ENCODE measurements around the gene KIF6. TPM values are rescaled to one million over a fixed set of nuclear protein-coding genes. Genes with fewer than 3 reads are reported as not detected.
"Not testable (repeated sequence)": the region's sequence is repeated elsewhere in the genome, so short reads cannot be mapped to it uniquely, and the experiment has no call there.

KIF6 gene
- total RNA-seq, 1 donor from 2014 or later: not detected

- DNase-seq (ENCODE audit: low read depth, low spot score): no peak
Measured at GRCh38 chr6:39553860-39554802, 171.1 kb downstream of the KIF6 start.

- DNase-seq (ENCODE audit: low read depth, low spot score): no peak
Measured at GRCh38 chr6:39553029-39553428, 172.2 kb downstream of the KIF6 start.

- DNase-seq (ENCODE audit: low read depth, low spot score): no peak
Measured at GRCh38 chr6:39550191-39550590, 175.0 kb downstream of the KIF6 start.

- no peak for DNase-seq (ENCODE audit: low read depth, low spot score)
Measured at GRCh38 chr6:39546731-39547130, 178.5 kb downstream of the KIF6 start.

- DNase-seq (ENCODE audit: low read depth, low spot score): no peak
Measured at GRCh38 chr6:39543950-39544349, 181.3 kb downstream of the KIF6 start.

GRCh38 chr6:39543095-39543494 is 182.1 kb downstream of the KIF6 start:
- no peak for DNase-seq (ENCODE audit: low read depth, low spot score)

- no peak for DNase-seq (ENCODE audit: low read depth, low spot score)
Measured at GRCh38 chr6:39540454-39540853, 184.8 kb downstream of the KIF6 start.

GRCh38 chr6:39530201-39530759 is 194.9 kb downstream of the KIF6 start:
- DNase-seq (ENCODE audit: low read depth, low spot score): no peak

- DNase-seq (ENCODE audit: low read depth, low spot score): no peak
Measured at GRCh38 chr6:39527792-39528564, 197.2 kb downstream of the KIF6 start.

GRCh38 chr6:39524007-39524406 is 201.2 kb downstream of the KIF6 start:
- DNase-seq (ENCODE audit: low read depth, low spot score): no peak

GRCh38 chr6:39521958-39522357 is 203.2 kb downstream of the KIF6 start:
- no peak for DNase-seq (ENCODE audit: low read depth, low spot score)

GRCh38 chr6:39520916-39521315 is 204.3 kb downstream of the KIF6 start:
- DNase-seq (ENCODE audit: low read depth, low spot score): no peak

GRCh38 chr6:39520411-39520810 is 204.8 kb downstream of the KIF6 start:
- no peak for DNase-seq (ENCODE audit: low read depth, low spot score)

GRCh38 chr6:39518221-39518620 is 207.0 kb downstream of the KIF6 start:
- DNase-seq (ENCODE audit: low read depth, low spot score): no peak

- no peak for DNase-seq (ENCODE audit: low read depth, low spot score)
Measured at GRCh38 chr6:39517756-39518155, 207.5 kb downstream of the KIF6 start.

- DNase-seq (ENCODE audit: low read depth, low spot score): no peak
Measured at GRCh38 chr6:39516471-39516870, 208.7 kb downstream of the KIF6 start.

GRCh38 chr6:39515471-39515870 is 209.7 kb downstream of the KIF6 start:
- no peak for DNase-seq (ENCODE audit: low read depth, low spot score)

GRCh38 chr6:39515006-39515405 is 210.2 kb downstream of the KIF6 start:
- no peak for DNase-seq (ENCODE audit: low read depth, low spot score)

- DNase-seq (ENCODE audit: low read depth, low spot score): not testable (repeated sequence)
Measured at GRCh38 chr6:39509831-39510230, 215.4 kb downstream of the KIF6 start.

- DNase-seq (ENCODE audit: low read depth, low spot score): no peak
Measured at GRCh38 chr6:39508515-39508914, 216.7 kb downstream of the KIF6 start.

- no peak for DNase-seq (ENCODE audit: low read depth, low spot score)
Measured at GRCh38 chr6:39507331-39507998, 217.7 kb downstream of the KIF6 start.

Measured in pulmonary artery endothelial cell (primary cell).